ENCODE data around the gene PXDN.

GRCh38 chr2:1709946-1710560, 34.3 kb downstream of the PXDN start:
- TF ChIP-seq ZNF274 (IDR thresholded peaks at IDR 0.05; ENCODE audit: low read depth, low read length) (no peak), YY1 (IDR thresholded peaks at IDR 0.05; ENCODE audit: insufficient read depth, insufficient read length) (no peak), SUZ12 (IDR thresholded peaks at IDR 0.05; ENCODE audit: extremely low read depth, insufficient read depth, insufficient read length) (no peak)

All from NT2/D1 (cell line).